D721Med (cell line): Measurements from ENCODE around the gene MID2.
"Not testable (repeated sequence)": the region's sequence is repeated elsewhere in the genome, so short reads cannot be mapped to it uniquely, and the experiment has no call there.

Source experiments
- DNase-seq: peaks from one replicate; pipeline ENCODE4 v3.0.0; 2011; ENCODE audit warnings: low spot score; ENCODE audit not compliant: insufficient read length
- FAIRE-seq: peaks from 2 replicates; lab custom pipeline; 2011; peaks lifted over from hg19 to GRCh38; lab: Jason Lieb, UNC
- CTCF ChIP-seq: IDR thresholded peaks from 2 replicates; pipeline ENCODE4 v1.5.1; 2012; ENCODE audit warnings: mild to moderate bottlenecking, control low read depth; ENCODE audit not compliant: insufficient read depth; ENCODE audit errors: missing control alignments

MID2 gene

GRCh38 chrX:107848591-107848990 is 22.9 kb downstream of the MID2 start:
- FAIRE-seq = no peak
- TF ChIP-seq CTCF = no peak
- DNase-seq = no peak

GRCh38 chrX:107849747-107850421 is 24.2 kb downstream of the MID2 start:
- no peak for TF ChIP-seq CTCF
- DNase-seq = no peak
- no peak for FAIRE-seq

DNA sequence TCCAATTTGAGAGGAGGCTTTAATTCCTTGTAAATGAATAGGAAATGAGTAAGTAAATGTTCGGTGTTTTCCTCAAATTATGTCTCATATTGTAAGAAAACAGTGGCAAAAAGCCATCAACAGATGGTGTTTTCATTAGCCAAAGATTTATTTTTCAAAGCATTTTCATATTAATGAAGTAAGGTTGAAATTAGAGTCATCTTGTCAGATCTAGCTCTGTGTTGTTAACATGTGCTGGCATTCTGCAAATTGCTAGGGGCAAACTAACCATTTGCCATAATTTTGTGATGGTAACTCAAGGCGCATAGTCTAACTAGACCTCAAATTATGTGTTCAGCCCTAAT is 24.7 kb downstream of the MID2 start:
- FAIRE-seq (no peak), DNase-seq (no peak)
- TF ChIP-seq CTCF = no peak

GRCh38 chrX:107851215-107851614 is 25.5 kb downstream of the MID2 start:
- TF ChIP-seq CTCF = no peak
- FAIRE-seq (no peak), DNase-seq (no peak)

GRCh38 chrX:107851665-107852064 is 26.0 kb downstream of the MID2 start:
- not testable (repeated sequence) for FAIRE-seq, DNase-seq

GRCh38 chrX:107856289-107856688 is 30.6 kb downstream of the MID2 start:
- TF ChIP-seq CTCF = no peak
- FAIRE-seq (no peak), DNase-seq (no peak)

GRCh38 chrX:107857041-107857440 is 31.4 kb downstream of the MID2 start:
- not testable (repeated sequence) for FAIRE-seq, DNase-seq

DNA sequence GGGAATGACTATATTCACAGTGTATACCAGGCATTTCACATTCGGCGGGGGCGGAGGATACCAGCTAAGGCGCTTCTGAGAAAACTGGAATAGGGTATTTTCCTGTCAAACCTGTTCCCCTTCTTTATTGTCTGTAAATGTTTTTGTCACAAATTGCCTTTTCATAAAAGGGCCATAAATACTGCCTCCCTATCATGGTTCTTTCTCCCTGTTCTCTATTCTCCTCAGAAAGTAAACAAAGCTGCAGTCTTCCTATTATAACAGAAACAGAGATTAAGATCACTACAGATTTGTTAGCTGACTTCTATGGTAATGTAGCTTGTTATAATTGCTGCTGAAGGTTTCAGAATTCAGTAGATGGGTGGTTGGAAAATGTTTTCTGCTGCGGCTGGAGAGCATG is 32.2 kb downstream of the MID2 start:
- no peak for TF ChIP-seq CTCF
- DNase-seq (no peak), FAIRE-seq (no peak)
